Naive thymus-derived CD8-positive, alpha-beta T cell (primary cell): ENCODE measurements around the gene PTK6. TPM values are rescaled to one million over a fixed set of nuclear protein-coding genes. Genes with fewer than 3 reads are reported as not detected.
"Not testable (repeated sequence)": the region's sequence is repeated elsewhere in the genome, so short reads cannot be mapped to it uniquely, and the experiment has no call there.

Experiments used
- ATAC-seq, 2 donors: fragments of 150-1000 bp; cut with Tn5 transposase in 1 of 2; sonication (Bioruptor Pico), chemical (Tn5 transposase) in 1 of 2; 1 replicate in 1 of 2; 2 replicates in 1 of 2; pipeline ENCODE4 v1.10.0; 2021; ENCODE audit warnings: mild to moderate bottlenecking in 2 of 2, moderate library complexity in 2 of 2
- POLR2A ChIA-PET: fragments of 350-600 bp; sonication (Branson Sonifier 250); formaldehyde crosslinking; loops from one replicate; lab custom pipeline; 2021; ENCODE audit warnings: antibody characterized with exemption; lab: Charles Lee
- DNase-seq, 10 donors: peaks; one replicate each; pipeline versions ENCODE4 v3.0.0 to v3.0.0-alpha.2; 2020 to 2022
- H3K27ac Mint-ChIP-seq, 10 donors: one replicate each; pipeline ENCODE4 v1.8.0; 2020 to 2022; ENCODE audit warnings: mild to moderate bottlenecking in 10 of 10, mixed read lengths in 10 of 10, moderate library complexity in 4 of 10, inconsistent platforms in 1 of 10
- H3K27me3 Mint-ChIP-seq, 5 donors: one replicate each; pipeline ENCODE4 v1.8.0; 2021 to 2022; ENCODE audit warnings: mixed read lengths in 5 of 5
- H3K36me3 Mint-ChIP-seq, 3 donors: one replicate each; pipeline ENCODE4 v1.8.0; 2020 to 2022; ENCODE audit warnings: mixed read lengths in 3 of 3, mild to moderate bottlenecking in 2 of 3, inconsistent platforms in 1 of 3
- H3K4me1 Mint-ChIP-seq, 4 donors: one replicate each; pipeline ENCODE4 v1.8.0; 2021 to 2022; ENCODE audit warnings: mixed read lengths in 4 of 4
- H3K4me3 Mint-ChIP-seq, 10 donors: one replicate each; pipeline ENCODE4 v1.8.0; 2020 to 2022; ENCODE audit warnings: mild to moderate bottlenecking in 10 of 10, mixed read lengths in 10 of 10, moderate library complexity in 6 of 10, inconsistent platforms in 1 of 10
- H3K9me3 Mint-ChIP-seq, 9 donors: one replicate each; pipeline ENCODE4 v1.8.0; 2020 to 2022; ENCODE audit warnings: mixed read lengths in 9 of 9, mild to moderate bottlenecking in 3 of 9, inconsistent platforms in 1 of 9, moderate library complexity in 1 of 9
- polyA plus RNA-seq, 3 donors: library from polyadenylated mRNA; unstranded; fragments of 300-500 nt; fragmentation: Illumina TruSeq; gene quantifications; one replicate each; pipeline ENCODE4 v1.2.3, GENCODE V29; 2021
- total RNA-seq, 8 experiments: library from RNA in 2 of 8; stranded (reverse) in 2 of 8; gene quantifications; one replicate each; pipeline ENCODE4 v1.2.3 and lab custom pipeline; 2021 to 2026

Gene PTK6
- total and polyA plus RNA-seq, 5 experiments from 2014 or later, result 0.09 to 0.44 (median 0.16) TPM

DNA sequence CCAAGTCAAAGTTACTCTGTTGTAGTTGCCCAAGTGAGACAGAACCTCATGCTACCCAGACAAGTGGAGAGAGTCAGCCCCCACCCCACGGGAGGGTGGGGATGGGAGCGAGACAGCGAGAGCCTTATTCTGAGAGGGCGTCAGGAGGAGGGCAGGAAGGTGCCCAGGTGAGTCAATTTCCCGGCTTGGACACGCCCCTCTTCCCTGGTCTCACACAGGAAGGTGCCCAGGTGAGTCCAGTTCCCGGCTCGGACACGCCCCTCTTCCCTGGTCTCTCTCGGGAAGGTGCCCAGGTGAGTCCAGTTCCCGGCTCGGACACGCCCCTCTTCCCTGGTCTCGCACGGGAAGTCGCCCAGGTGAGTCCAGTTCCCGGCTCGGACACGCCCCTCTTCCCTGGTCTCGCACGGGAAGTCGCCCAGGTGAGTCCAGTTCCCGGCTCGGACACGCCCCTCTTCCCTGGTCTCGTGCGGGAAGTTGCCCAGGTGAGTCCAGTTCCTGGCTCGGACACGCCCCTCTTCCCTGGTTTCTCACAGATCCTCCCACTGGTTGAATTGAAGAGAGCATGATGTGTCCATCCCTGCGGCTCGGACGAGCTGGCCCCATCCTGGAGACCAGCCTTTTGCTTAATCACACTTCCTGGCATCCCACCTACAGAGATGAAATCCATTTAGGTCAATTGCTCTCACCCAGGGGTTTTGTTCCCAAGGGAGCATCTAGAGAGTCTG is 57.3 kb downstream of the PTK6 start:
- DNase-seq, H3K9me3 Mint-ChIP-seq, H3K27ac Mint-ChIP-seq, ATAC-seq, H3K36me3 Mint-ChIP-seq, POLR2A ChIA-PET, H3K4me3 Mint-ChIP-seq: not testable (repeated sequence)
- H3K4me1 Mint-ChIP-seq, result peaks cover 0 to 11% (median 2%) of the 10 kb centered on the region in 4 donors
- peaks cover 14 to 73% (median 32%) of the 10 kb centered on the region in 5 donors for H3K27me3 Mint-ChIP-seq

DNA sequence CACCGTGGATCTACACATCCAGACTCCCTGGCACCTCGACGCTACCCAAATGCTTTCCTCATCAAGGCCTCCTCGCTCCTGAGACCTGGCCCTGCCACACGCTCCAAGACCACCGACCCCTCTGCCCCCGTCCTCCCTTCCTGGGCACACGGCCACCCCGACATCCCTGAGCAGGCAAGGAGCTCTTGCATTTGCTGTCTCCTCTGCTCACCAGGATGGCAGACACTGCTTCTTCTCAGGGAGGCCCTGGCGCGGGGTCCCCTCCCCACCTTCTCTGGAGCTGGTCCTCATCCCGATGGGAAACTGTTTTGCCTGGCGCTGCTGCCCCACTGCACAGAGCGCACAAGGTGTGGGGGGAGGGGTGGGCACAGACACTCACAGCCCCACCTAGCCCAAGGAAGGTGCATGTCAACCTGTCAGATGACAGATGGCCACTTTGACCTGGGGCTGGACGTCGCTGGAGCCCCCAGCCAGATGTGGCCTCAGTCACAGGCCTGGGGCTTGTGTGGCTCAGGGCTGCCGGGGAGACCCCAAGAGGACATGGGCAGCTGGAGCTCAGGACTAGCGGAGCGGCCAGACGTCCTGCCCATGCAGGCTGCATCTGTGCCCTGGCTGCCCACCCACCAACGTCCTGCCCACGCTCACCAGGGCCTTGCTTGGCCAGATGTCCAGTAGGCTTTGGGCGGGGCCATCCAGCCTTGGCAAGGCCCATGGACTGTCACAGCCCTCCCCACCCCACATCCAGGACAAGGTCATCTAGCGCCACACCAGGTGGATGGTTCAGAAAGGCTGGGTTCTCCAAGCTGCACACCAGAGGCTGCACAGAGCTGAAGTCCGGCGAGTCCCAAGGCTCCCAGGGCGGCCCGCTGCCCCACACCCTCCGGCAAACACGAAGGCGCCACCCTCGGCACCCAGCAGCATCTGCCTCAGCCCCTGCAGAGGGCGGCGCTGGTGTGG is 58.6 kb downstream of the PTK6 start:
- ATAC-seq, result no peak
- DNase-seq, result no peak
- Mint-ChIP-seq H3K36me3 (no peaks in the 10 kb centered on the region), H3K4me3 (no peak overlapping the region), H3K27me3 (peaks cover 18 to 85% (median 37%) of the 10 kb centered on the region in 5 donors), H3K27ac (peak overlapping the region in 1 of 10 donors; percentile 15), H3K9me3 (no peaks in the 10 kb centered on the region), H3K4me1 (peaks cover 1 to 19% (median 10%) of the 10 kb centered on the region in 4 donors)
- POLR2A ChIA-PET, result no interaction called here

Other genes with a start within 250 kb of the PTK6 start
- under 1 TPM in 1 of 2 experiments, not detected in 1; 0.25 TPM for gene COL20A1, start 244.2 kb downstream of the PTK6 start, total RNA-seq
- gene COL20A1, start 244.2 kb downstream of the PTK6 start, polyA plus RNA-seq, result not detected
- not detected for gene CHRNA4, start 176.0 kb downstream of the PTK6 start, total RNA-seq
- not detected for gene CHRNA4, start 176.0 kb downstream of the PTK6 start, polyA plus RNA-seq
- gene KCNQ2, start 64.7 kb downstream of the PTK6 start, total RNA-seq, result under 1 TPM; 0.30 to 0.49 TPM
- not detected for gene KCNQ2, start 64.7 kb downstream of the PTK6 start, polyA plus RNA-seq
- under 1 TPM; 0.16 to 0.18 TPM for gene EEF1A2, start 38.3 kb downstream of the PTK6 start, total RNA-seq
- not detected for gene EEF1A2, start 38.3 kb downstream of the PTK6 start, polyA plus RNA-seq
- 100 to 1,000 TPM; 225 to 229 TPM for gene PPDPF, start 16.6 kb downstream of the PTK6 start, total RNA-seq
- gene PPDPF, start 16.6 kb downstream of the PTK6 start, polyA plus RNA-seq, result 10 to 100 TPM; 47.4 to 93.1 (median 78.1) TPM
- gene SRMS, start 10.4 kb upstream of the PTK6 start, total RNA-seq, result not detected
- gene SRMS, start 10.4 kb upstream of the PTK6 start, polyA plus RNA-seq, result not detected
- gene FNDC11, start 16.8 kb upstream of the PTK6 start, total RNA-seq, result under 1 TPM; 0.13 to 0.36 TPM
- under 1 TPM in 1 of 3 donors, not detected in 2; 0.25 TPM for gene FNDC11, start 16.8 kb upstream of the PTK6 start, polyA plus RNA-seq
- gene HELZ2, start 36.9 kb upstream of the PTK6 start, total RNA-seq, result 10 to 100 TPM; 22.7 to 24.4 TPM
- 1 to 10 TPM; 3.1 to 4.6 (median 4.1) TPM for gene HELZ2, start 36.9 kb upstream of the PTK6 start, polyA plus RNA-seq
- 10 to 100 TPM; 26.1 to 26.6 TPM for gene GMEB2, start 89.7 kb upstream of the PTK6 start, total RNA-seq
- 10 to 100 TPM in 1 of 3 donors, 1 to 10 TPM in 2; 6.2 to 16.3 (median 6.8) TPM for gene GMEB2, start 89.7 kb upstream of the PTK6 start, polyA plus RNA-seq
- gene STMN3, start 116.0 kb upstream of the PTK6 start, total RNA-seq, result 100 to 1,000 TPM in 1 of 2 experiments, 10 to 100 TPM in 1; 94.3 to 102 TPM
- gene STMN3, start 116.0 kb upstream of the PTK6 start, polyA plus RNA-seq, result 10 to 100 TPM; 21.6 to 35.4 (median 34.0) TPM
- gene RTEL1, start 120.9 kb upstream of the PTK6 start, total RNA-seq, result 10 to 100 TPM; 23.6 to 25.5 TPM
- 1 to 10 TPM; 3.2 to 6.8 (median 4.4) TPM for gene RTEL1, start 120.9 kb upstream of the PTK6 start, polyA plus RNA-seq
- 1 to 10 TPM in 1 of 2 experiments, under 1 TPM in 1; 0.96 to 1.1 TPM for gene TNFRSF6B, start 159.3 kb upstream of the PTK6 start, total RNA-seq
- gene TNFRSF6B, start 159.3 kb upstream of the PTK6 start, polyA plus RNA-seq, result under 1 TPM in 2 of 3 donors, not detected in 1; 0.22 to 0.84 TPM
- 100 to 1,000 TPM; 106 to 108 TPM for gene ARFRP1, start 170.6 kb upstream of the PTK6 start, total RNA-seq
- gene ARFRP1, start 170.6 kb upstream of the PTK6 start, polyA plus RNA-seq, result 10 to 100 TPM; 60.1 to 92.1 (median 80.9) TPM
- 10 to 100 TPM; 52.6 to 53.9 TPM for gene ZGPAT, start 170.7 kb upstream of the PTK6 start, total RNA-seq
- 10 to 100 TPM; 42.3 to 73.8 (median 47.1) TPM for gene ZGPAT, start 170.7 kb upstream of the PTK6 start, polyA plus RNA-seq
- 100 to 1,000 TPM in 1 of 2 experiments, 10 to 100 TPM in 1; 95.0 to 104 TPM for gene LIME1, start 199.3 kb upstream of the PTK6 start, total RNA-seq
- 100 to 1,000 TPM; 255 to 292 (median 282) TPM for gene LIME1, start 199.3 kb upstream of the PTK6 start, polyA plus RNA-seq
- gene SLC2A4RG, start 202.4 kb upstream of the PTK6 start, total RNA-seq, result 100 to 1,000 TPM; 124 to 134 TPM
- 1 to 10 TPM; 3.8 to 4.8 (median 4.7) TPM for gene SLC2A4RG, start 202.4 kb upstream of the PTK6 start, polyA plus RNA-seq